Stomach (tissue), 4 donors: Measurements from ENCODE around the gene DCC.

Experiments
- POLR2AphosphoS5 ChIP-seq, 3 donors: sonication (generic); formaldehyde crosslinking; IDR thresholded peaks; one replicate each; pipeline ENCODE4 v1.6.1; 2016; ENCODE audit warnings: antibody characterized with exemption in 3 of 3
- TF ChIP-seq, protein P1 (sequence below), 7 experiments: fragments of 450-650 bp in 4 of 7; fragments of 200-600 bp in 3 of 7; sonication (generic) in 3 of 7; IDR thresholded peaks; one replicate each; pipeline ENCODE4 v1.5.1; 2016 to 2019; ENCODE audit warnings: antibody characterized with exemption in 7 of 7, control low read depth in 2 of 7, mild to moderate bottlenecking in 1 of 7

DNA sequence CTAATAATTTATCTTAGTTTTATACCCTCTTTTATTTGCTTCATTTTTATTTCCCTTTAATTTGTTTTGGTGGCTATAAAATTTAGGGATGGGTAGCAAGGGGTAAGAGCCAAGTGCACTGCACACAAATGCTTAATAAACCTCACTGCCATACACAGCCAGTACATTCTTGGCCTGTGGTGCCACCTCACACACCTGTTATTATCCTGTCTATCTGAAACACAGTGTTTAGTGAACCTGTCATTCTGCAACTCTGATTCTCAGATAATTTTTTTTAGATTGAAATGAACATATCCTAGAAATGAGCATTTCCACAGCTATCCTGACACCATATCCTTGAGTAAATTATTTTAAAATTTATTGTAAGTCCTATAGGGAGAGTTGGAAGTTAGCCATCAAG, 807.5 kb downstream of the DCC start:
- TF ChIP-seq, protein P1, sequence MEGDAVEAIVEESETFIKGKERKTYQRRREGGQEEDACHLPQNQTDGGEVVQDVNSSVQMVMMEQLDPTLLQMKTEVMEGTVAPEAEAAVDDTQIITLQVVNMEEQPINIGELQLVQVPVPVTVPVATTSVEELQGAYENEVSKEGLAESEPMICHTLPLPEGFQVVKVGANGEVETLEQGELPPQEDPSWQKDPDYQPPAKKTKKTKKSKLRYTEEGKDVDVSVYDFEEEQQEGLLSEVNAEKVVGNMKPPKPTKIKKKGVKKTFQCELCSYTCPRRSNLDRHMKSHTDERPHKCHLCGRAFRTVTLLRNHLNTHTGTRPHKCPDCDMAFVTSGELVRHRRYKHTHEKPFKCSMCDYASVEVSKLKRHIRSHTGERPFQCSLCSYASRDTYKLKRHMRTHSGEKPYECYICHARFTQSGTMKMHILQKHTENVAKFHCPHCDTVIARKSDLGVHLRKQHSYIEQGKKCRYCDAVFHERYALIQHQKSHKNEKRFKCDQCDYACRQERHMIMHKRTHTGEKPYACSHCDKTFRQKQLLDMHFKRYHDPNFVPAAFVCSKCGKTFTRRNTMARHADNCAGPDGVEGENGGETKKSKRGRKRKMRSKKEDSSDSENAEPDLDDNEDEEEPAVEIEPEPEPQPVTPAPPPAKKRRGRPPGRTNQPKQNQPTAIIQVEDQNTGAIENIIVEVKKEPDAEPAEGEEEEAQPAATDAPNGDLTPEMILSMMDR (IDR thresholded peaks at IDR 0.05), result no peak
- TF ChIP-seq POLR2AphosphoS5 (IDR thresholded peaks at IDR 0.05), result no peak
